Muscle layer of colon (tissue), 2 donors: Measurements from ENCODE around the gene RBBP8NL.

Source experiments
- H3K27ac ChIP-seq: one replicate; pipeline ENCODE4 v1.7.0; 2013; ENCODE audit warnings: low read depth, mild to moderate bottlenecking, low read length, moderate library complexity
- H3K27me3 ChIP-seq, 2 donors: one replicate each; pipeline ENCODE4 v1.7.0; 2013; ENCODE audit warnings: low read length in 2 of 2, mild to moderate bottlenecking in 2 of 2; ENCODE audit not compliant: insufficient read depth in 2 of 2, control insufficient read depth in 1 of 2
- H3K36me3 ChIP-seq: one replicate; pipeline ENCODE4 v1.7.0; 2013; ENCODE audit warnings: mild to moderate bottlenecking, low read length; ENCODE audit not compliant: insufficient read depth
- H3K4me1 ChIP-seq: one replicate; pipeline ENCODE4 v1.7.0; 2013; ENCODE audit warnings: mild to moderate bottlenecking, low read length; ENCODE audit not compliant: insufficient read depth
- H3K4me3 ChIP-seq, 2 donors: one replicate each; pipeline ENCODE4 v1.7.0; 2013; ENCODE audit warnings: low read length in 2 of 2, low read depth in 1 of 2, mild to moderate bottlenecking in 1 of 2, moderate library complexity in 1 of 2
- H3K9ac ChIP-seq: one replicate; pipeline ENCODE4 v1.7.0; 2013; ENCODE audit warnings: low read length
- H3K9me3 ChIP-seq: one replicate; pipeline ENCODE4 v1.7.0; 2013; ENCODE audit warnings: mild to moderate bottlenecking, low read length
- donor health status: abdominal sarcoma.
- donor health status: Adenocarcinoma of cecum.

Gene RBBP8NL

GRCh38 chr20:62469352-62469751 is 42.0 kb upstream of the RBBP8NL start:
- H3K9me3 ChIP-seq, result no peaks in the 10 kb centered on the region
- no peaks in the 10 kb centered on the region for H3K36me3 ChIP-seq
- H3K27ac ChIP-seq, result no peak overlapping the region
- H3K4me3 ChIP-seq, result no peak overlapping the region
- H3K4me1 ChIP-seq, result no peaks in the 10 kb centered on the region
- H3K9ac ChIP-seq, result no peak overlapping the region
- H3K27me3 ChIP-seq, result peaks cover 7 to 48% of the 10 kb centered on the region in 2 donors

- Histone ChIP-seq H3K9me3 (no peaks in the 10 kb centered on the region), H3K9ac (no peak overlapping the region), H3K4me3 (no peak overlapping the region), H3K4me1 (no peaks in the 10 kb centered on the region), H3K36me3 (no peaks in the 10 kb centered on the region), H3K27me3 (peaks cover 0 to 26% of the 10 kb centered on the region in 2 donors), H3K27ac (no peak overlapping the region)
These were observed 39.6 kb upstream of the RBBP8NL start for GRCh38 chr20:62466806-62467537.

- Histone ChIP-seq H3K27me3 (peaks cover 0 to 24% of the 10 kb centered on the region in 2 donors), H3K4me3 (no peak overlapping the region), H3K9me3 (no peaks in the 10 kb centered on the region), H3K4me1 (no peaks in the 10 kb centered on the region), H3K36me3 (no peaks in the 10 kb centered on the region), H3K27ac (no peak overlapping the region), H3K9ac (no peak overlapping the region)
These were observed 38.9 kb upstream of the RBBP8NL start for GRCh38 chr20:62466072-62466760.

GRCh38 chr20:62464990-62465389 is 37.7 kb upstream of the RBBP8NL start:
- Histone ChIP-seq H3K4me3 (no peak overlapping the region), H3K27me3 (peaks cover 0 to 24% of the 10 kb centered on the region in 2 donors), H3K4me1 (no peaks in the 10 kb centered on the region), H3K9me3 (no peaks in the 10 kb centered on the region), H3K9ac (no peak overlapping the region), H3K36me3 (no peaks in the 10 kb centered on the region), H3K27ac (no peak overlapping the region)

GRCh38 chr20:62464425-62464770 is 37.1 kb upstream of the RBBP8NL start:
- peaks cover 0 to 19% of the 10 kb centered on the region in 2 donors for H3K27me3 ChIP-seq
- no peaks in the 10 kb centered on the region for H3K9me3 ChIP-seq
- no peaks in the 10 kb centered on the region for H3K4me1 ChIP-seq
- no peak overlapping the region for H3K4me3 ChIP-seq
- no peak overlapping the region for H3K27ac ChIP-seq
- no peak overlapping the region for H3K9ac ChIP-seq
- no peaks in the 10 kb centered on the region for H3K36me3 ChIP-seq

- H3K36me3 ChIP-seq, result no peaks in the 10 kb centered on the region
- no peak overlapping the region for H3K4me3 ChIP-seq
- H3K9ac ChIP-seq, result no peak overlapping the region
- H3K9me3 ChIP-seq, result no peaks in the 10 kb centered on the region
- H3K27ac ChIP-seq, result no peak overlapping the region
- peaks cover 0 to 18% of the 10 kb centered on the region in 2 donors for H3K27me3 ChIP-seq
- H3K4me1 ChIP-seq, result no peaks in the 10 kb centered on the region
These were observed 36.5 kb upstream of the RBBP8NL start for GRCh38 chr20:62463651-62464424.

GRCh38 chr20:62462976-62463592 is 35.7 kb upstream of the RBBP8NL start:
- Histone ChIP-seq H3K9me3 (no peaks in the 10 kb centered on the region), H3K36me3 (no peaks in the 10 kb centered on the region), H3K27ac (no peak overlapping the region), H3K4me1 (no peaks in the 10 kb centered on the region), H3K9ac (no peak overlapping the region), H3K27me3 (peaks cover 0 to 14% of the 10 kb centered on the region in 2 donors), H3K4me3 (no peak overlapping the region)

- Histone ChIP-seq H3K4me3 (no peak overlapping the region), H3K9me3 (no peaks in the 10 kb centered on the region), H3K27me3 (peaks cover 0 to 15% of the 10 kb centered on the region in 2 donors), H3K27ac (no peak overlapping the region), H3K36me3 (no peaks in the 10 kb centered on the region), H3K9ac (no peak overlapping the region), H3K4me1 (no peaks in the 10 kb centered on the region)
These were observed 34.5 kb upstream of the RBBP8NL start for GRCh38 chr20:62461834-62462233.

GRCh38 chr20:62461157-62461556 is 33.8 kb upstream of the RBBP8NL start:
- H3K4me3 ChIP-seq, result no peak overlapping the region
- no peak overlapping the region for H3K27ac ChIP-seq
- H3K9ac ChIP-seq, result no peak overlapping the region
- H3K4me1 ChIP-seq, result no peaks in the 10 kb centered on the region
- peaks cover 0 to 11% of the 10 kb centered on the region in 2 donors for H3K27me3 ChIP-seq
- H3K36me3 ChIP-seq, result no peaks in the 10 kb centered on the region
- no peaks in the 10 kb centered on the region for H3K9me3 ChIP-seq

GRCh38 chr20:62460678-62461077 is 33.3 kb upstream of the RBBP8NL start:
- no peaks in the 10 kb centered on the region for H3K36me3 ChIP-seq
- no peaks in the 10 kb centered on the region for H3K9me3 ChIP-seq
- H3K4me3 ChIP-seq, result no peak overlapping the region
- H3K9ac ChIP-seq, result no peak overlapping the region
- H3K27ac ChIP-seq, result no peak overlapping the region
- H3K27me3 ChIP-seq, result peaks cover 0 to 7% of the 10 kb centered on the region in 2 donors
- H3K4me1 ChIP-seq, result no peaks in the 10 kb centered on the region

- Histone ChIP-seq H3K9me3 (no peaks in the 10 kb centered on the region), H3K36me3 (no peaks in the 10 kb centered on the region), H3K27me3 (peaks cover 0 to 7% of the 10 kb centered on the region in 2 donors), H3K27ac (no peak overlapping the region), H3K4me1 (no peaks in the 10 kb centered on the region), H3K9ac (no peak overlapping the region), H3K4me3 (no peak overlapping the region)
These were observed 32.1 kb upstream of the RBBP8NL start for GRCh38 chr20:62459488-62459887.
